H1 (cell line): Measurements from ENCODE around the gene SKP1. TPM values are rescaled to one million over a fixed set of nuclear protein-coding genes. Genes with fewer than 3 reads are reported as not detected.

Source experiments
- CTCF ChIA-PET: fragments of 300-600 bp; sonication (Branson Sonifier 250); formaldehyde crosslinking; loops from one replicate; lab custom pipeline; 2021; ENCODE audit not compliant: partially characterized antibody; lab: Charles Lee
- POLR2A ChIA-PET: fragments of 300-600 bp; sonication (Branson Sonifier 250); formaldehyde crosslinking; loops from one replicate; lab custom pipeline; 2021; ENCODE audit warnings: inconsistent platforms; ENCODE audit not compliant: partially characterized antibody; lab: Charles Lee
- DNase-seq, 2 experiments: peaks; one replicate each; pipeline versions ENCODE4 v3.0.0 to v3.0.0-alpha.2; 2010 to 2022; ENCODE audit warnings: low spot score in 2 of 2, low read depth in 1 of 2, mixed read lengths in 1 of 2
- FAIRE-seq: peaks from 2 replicates; lab custom pipeline; 2011; peaks lifted over from hg19 to GRCh38; lab: Jason Lieb, UNC
- H2AFZ ChIP-seq: 2 replicates; pipeline ENCODE4 v1.8.1; 2012; ENCODE audit warnings: low read length, inconsistent platforms
- H2AK5ac ChIP-seq: 2 replicates; pipeline ENCODE4 v1.6.1; 2013; ENCODE audit warnings: low read depth, low read length
- H2BK120ac ChIP-seq: replicated peaks from 2 replicates; pipeline ENCODE3; 2013; ENCODE audit warnings: low read depth, low read length, inconsistent platforms
- H2BK12ac ChIP-seq: 2 replicates; pipeline ENCODE4 v1.6.1; 2013; ENCODE audit warnings: low read depth, low read length
- H2BK15ac ChIP-seq: 2 replicates; pipeline ENCODE4 v1.6.1; 2013; ENCODE audit warnings: low read length
- H2BK20ac ChIP-seq: 2 replicates; pipeline ENCODE4 v1.6.1; 2013; ENCODE audit warnings: low read length
- H2BK5ac ChIP-seq: 2 replicates; pipeline ENCODE4 v1.6.1; 2013; ENCODE audit warnings: low read depth, low read length
- H3K14ac ChIP-seq: 2 replicates; pipeline ENCODE4 v1.6.1; 2013; ENCODE audit warnings: inconsistent platforms; ENCODE audit not compliant: insufficient read length
- H3K18ac ChIP-seq: 2 replicates; pipeline ENCODE4 v1.6.1; 2013; ENCODE audit warnings: low read length; ENCODE audit errors: extremely low read depth
- H3K23ac ChIP-seq: 2 replicates; pipeline ENCODE4 v1.6.1; 2013; ENCODE audit warnings: inconsistent platforms; ENCODE audit not compliant: insufficient read length
- H3K23me2 ChIP-seq: 2 replicates; pipeline ENCODE4 v1.6.1; 2013; ENCODE audit warnings: low read depth, low read length
- H3K27ac ChIP-seq: 2 replicates; pipeline ENCODE4 v1.6.1; 2011; ENCODE audit warnings: low read depth, low read length, inconsistent platforms
- H3K27me3 ChIP-seq, 4 experiments: replicated peaks in 1 of 4; 1 replicate in 1 of 4; 2 replicates in 3 of 4; pipeline versions ENCODE4 v1.6.1 to v1.8.1; 2011 to 2013; ENCODE audit warnings: low read length in 3 of 4, mild to moderate bottlenecking in 3 of 4, inconsistent platforms in 2 of 4, mixed read lengths in 2 of 4, moderate library complexity in 1 of 4; ENCODE audit not compliant: control insufficient read depth in 3 of 4, insufficient read depth in 3 of 4; ENCODE audit errors: extremely low read depth in 1 of 4
- H3K36me3 ChIP-seq, 4 experiments: 2 replicates each; pipeline versions ENCODE4 v1.6.1 to v1.8.1; 2011 to 2013; ENCODE audit warnings: mild to moderate bottlenecking in 4 of 4, low read length in 3 of 4, moderate library complexity in 2 of 4, control low read depth in 1 of 4, inconsistent platforms in 1 of 4; ENCODE audit not compliant: insufficient read depth in 4 of 4, control insufficient read depth in 2 of 4
- H3K4ac ChIP-seq: replicated peaks from 2 replicates; pipeline ENCODE3; 2013; ENCODE audit warnings: low read length, low read depth, mixed read lengths, inconsistent platforms; ENCODE audit not compliant: insufficient read length
- H3K4me1 ChIP-seq, 4 experiments: replicated peaks in 1 of 4; 1 replicate in 1 of 4; 2 replicates in 3 of 4; pipeline versions ENCODE4 v1.6.1 to v1.8.1; 2011 to 2013; ENCODE audit warnings: low read length in 3 of 4, inconsistent platforms in 2 of 4, mixed read lengths in 1 of 4; ENCODE audit not compliant: insufficient read depth in 4 of 4, control insufficient read depth in 3 of 4
- H3K4me2 ChIP-seq, 2 experiments: 2 replicates each; pipeline versions ENCODE4 v1.6.1 to v1.8.1; 2011 to 2013; ENCODE audit warnings: low read depth in 2 of 2, low read length in 2 of 2, control low read depth in 1 of 2, inconsistent platforms in 1 of 2, mild to moderate bottlenecking in 1 of 2; ENCODE audit not compliant: insufficient read depth in 1 of 2
- H3K4me3 ChIP-seq, 4 experiments: fragments of 200-600, 300-600 bp in 1 of 4; sonication (generic), shearing (Covaris generic), sonication (Bioruptor Twin) in 1 of 4; 2 replicates each; pipeline versions ENCODE4 v1.5.1 to v1.8.1; 2011 to 2016; ENCODE audit warnings: low read length in 4 of 4, low read depth in 3 of 4, control low read depth in 2 of 4, inconsistent platforms in 2 of 4, mild to moderate bottlenecking in 2 of 4, mixed read lengths in 1 of 4, moderate library complexity in 1 of 4; ENCODE audit not compliant: insufficient read depth in 2 of 4; ENCODE audit errors: extremely low read depth in 1 of 4
- H3K56ac ChIP-seq: replicated peaks from 2 replicates; pipeline ENCODE3; 2013; ENCODE audit warnings: low read depth, mild to moderate bottlenecking, mixed read lengths, low read length, inconsistent platforms; ENCODE audit not compliant: insufficient read length
- H3K79me1 ChIP-seq: 2 replicates; pipeline ENCODE4 v1.6.1; 2013; ENCODE audit warnings: low read depth, low read length, control low read depth
- H3K79me2 ChIP-seq, 2 experiments: 2 replicates each; pipeline versions ENCODE4 v1.6.1 to v1.8.1; 2012 to 2013; ENCODE audit warnings: low read length in 2 of 2, mild to moderate bottlenecking in 2 of 2, inconsistent platforms in 1 of 2; ENCODE audit not compliant: insufficient read depth in 2 of 2, control insufficient read depth in 1 of 2
- H3K9ac ChIP-seq, 4 experiments: replicated peaks in 1 of 4; 1 replicate in 1 of 4; 2 replicates in 3 of 4; pipeline versions ENCODE4 v1.6.1 to v1.8.1; 2011 to 2013; ENCODE audit warnings: low read depth in 3 of 4, low read length in 3 of 4, control low read depth in 2 of 4, mild to moderate bottlenecking in 2 of 4, moderate library complexity in 2 of 4, inconsistent platforms in 1 of 4; ENCODE audit errors: extremely low read depth in 1 of 4
- H3K9me3 ChIP-seq, 2 experiments: 2 replicates each; pipeline versions ENCODE4 v1.6.1 to v1.8.1; 2012 to 2013; ENCODE audit warnings: mild to moderate bottlenecking in 2 of 2, moderate library complexity in 2 of 2, control low read depth in 1 of 2, inconsistent platforms in 1 of 2, low read depth in 1 of 2, low read length in 1 of 2, mixed read lengths in 1 of 2; ENCODE audit not compliant: insufficient read depth in 2 of 2
- H4K20me1 ChIP-seq, 2 experiments: replicated peaks in 1 of 2; 2 replicates each; pipeline versions ENCODE3 to v1.8.1; 2011 to 2013; ENCODE audit warnings: inconsistent platforms in 2 of 2, low read length in 2 of 2, mild to moderate bottlenecking in 1 of 2; ENCODE audit not compliant: insufficient read depth in 2 of 2, control insufficient read depth in 1 of 2
- H4K5ac ChIP-seq: 2 replicates; pipeline ENCODE4 v1.6.1; 2013; ENCODE audit warnings: low read length, low read depth, mixed read lengths, inconsistent platforms; ENCODE audit not compliant: insufficient read length
- H4K8ac ChIP-seq: 2 replicates; pipeline ENCODE4 v1.8.0; 2013; ENCODE audit warnings: mild to moderate bottlenecking, moderate library complexity, low read length, inconsistent platforms; ENCODE audit not compliant: insufficient read depth; ENCODE audit errors: extremely low read depth
- H4K91ac ChIP-seq: replicated peaks from 2 replicates; pipeline ENCODE3; 2013; ENCODE audit warnings: low read length, mixed read lengths, inconsistent platforms; ENCODE audit not compliant: insufficient read length
- EGR1 ChIP-seq: IDR thresholded peaks from 2 replicates; pipeline ENCODE4 v1.6.1; 2011; ENCODE audit warnings: low read depth, low read length, borderline replicate concordance
- NRF1 ChIP-seq: IDR thresholded peaks from 2 replicates; pipeline ENCODE4 v1.6.1; 2011; ENCODE audit warnings: mild to moderate bottlenecking, low read depth, low read length, improper control_type of control experiment
- SUZ12 ChIP-seq: fragments of 200-600 bp; sonication (generic); IDR thresholded peaks from 2 replicates; pipeline ENCODE4 v1.6.1; 2012; ENCODE audit warnings: mild to moderate bottlenecking, inconsistent platforms, low read length, moderate library complexity, mixed read lengths
- WGBS, 2 experiments: shearing (Covaris generic) in 1 of 2; methylation state at CpG; one replicate each; pipeline versions ENCODE4 v1.1.6 to v1.1.7; 2013 to 2015; ENCODE audit warnings: low lambda C conversion rate in 2 of 2, mixed read lengths in 2 of 2, inconsistent platforms in 1 of 2, low coverage in 1 of 2, missing lambda C conversion rate in 1 of 2; ENCODE audit not compliant: insufficient replicate concordance in 2 of 2, insufficient coverage in 1 of 2, insufficient read length in 1 of 2; ENCODE audit errors: extremely low coverage in 1 of 2, missing lambda C conversion rate in 1 of 2; 5-methylcytosine and 5-hydroxymethylcytosine counted together
- polyA plus RNA-seq, 7 experiments: library from polyadenylated mRNA; depleted of rRNA in 3 of 7; stranded (reverse) in 5 of 7; unstranded in 2 of 7; fragments of >200 nt in 5 of 7; fragments of 200-250 nt in 2 of 7; gene quantifications; 1 replicate in 5 of 7; 2 replicates in 1 of 7; 4 replicates in 1 of 7; pipeline versions ENCODE4 v1.2.1 to v1.2.3, GENCODE V29; 2011 to 2013; ENCODE audit warnings: missing spikeins in 2 of 7, mixed read lengths in 2 of 7
- total RNA-seq: library from RNA; stranded (reverse); fragmentation: NEBNext Ultra II Directional; extraction: Animal tissue kit (Norgen Biotek cat#: 25700); gene quantifications from 2 replicates; pipeline ENCODE4 v1.2.1, GENCODE V29; 2021
- TF ChIP-seq, protein P1 (sequence below): IDR thresholded peaks from 2 replicates; pipeline ENCODE4 v1.6.1; 2012; ENCODE audit warnings: low read length, inconsistent platforms

The SKP1 gene
- total and polyA plus RNA-seq, 2 of the 8 experiments (the other 6 are each of a cell fraction or from before 2014, with no cell fraction given), result 163 to 332 TPM

GRCh38 chr5:134162592-134162991 lies 14.2 kb downstream of the SKP1 start:
- DNase-seq (no peak), FAIRE-seq (no peak)
- H3K79me2 ChIP-seq, result peaks cover 0 to 4% of the 10 kb centered on the region in 2 experiments; a peak in 1 of 4 replicates
- no peak overlapping the region for H3K14ac ChIP-seq
- H2BK12ac ChIP-seq, result no peak overlapping the region
- no peaks in the 10 kb centered on the region for H3K4me1 ChIP-seq
- peaks cover 8 to 57% (median 32%) of the 10 kb centered on the region in 4 experiments for H3K36me3 ChIP-seq
- no peak overlapping the region for H3K56ac ChIP-seq
- H4K5ac ChIP-seq, result no peak overlapping the region
- TF ChIP-seq NRF1 (no peak), EGR1 (no peak), SUZ12 (no peak)
- TF ChIP-seq, protein P1, sequence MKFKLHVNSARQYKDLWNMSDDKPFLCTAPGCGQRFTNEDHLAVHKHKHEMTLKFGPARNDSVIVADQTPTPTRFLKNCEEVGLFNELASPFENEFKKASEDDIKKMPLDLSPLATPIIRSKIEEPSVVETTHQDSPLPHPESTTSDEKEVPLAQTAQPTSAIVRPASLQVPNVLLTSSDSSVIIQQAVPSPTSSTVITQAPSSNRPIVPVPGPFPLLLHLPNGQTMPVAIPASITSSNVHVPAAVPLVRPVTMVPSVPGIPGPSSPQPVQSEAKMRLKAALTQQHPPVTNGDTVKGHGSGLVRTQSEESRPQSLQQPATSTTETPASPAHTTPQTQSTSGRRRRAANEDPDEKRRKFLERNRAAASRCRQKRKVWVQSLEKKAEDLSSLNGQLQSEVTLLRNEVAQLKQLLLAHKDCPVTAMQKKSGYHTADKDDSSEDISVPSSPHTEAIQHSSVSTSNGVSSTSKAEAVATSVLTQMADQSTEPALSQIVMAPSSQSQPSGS, result no peak
- H3K27me3 ChIP-seq, result no peaks in the 10 kb centered on the region
- no peak overlapping the region for H2AFZ ChIP-seq
- POLR2A ChIA-PET, result interaction anchor here (1.3 to 4.7 kb wide), 3 partner anchors 9 to 16 kb away, joined by 3 to 31 read pairs (median 5); partner anchors contain the start of gene SKP1
- no peaks in the 10 kb centered on the region for H3K23me2 ChIP-seq
- CTCF ChIA-PET, result interaction anchor here (1.2 to 5.4 kb wide), 5 partner anchors 12 to 126 kb away, joined by 3 to 20 read pairs (median 11); no protein-coding TSS in a partner anchor
- peaks cover 1 to 2% of the 10 kb centered on the region in 2 experiments for H4K20me1 ChIP-seq
- H3K18ac ChIP-seq, result no peak overlapping the region
- no peak overlapping the region for H3K4me3 ChIP-seq
- WGBS, 2 experiments, result 92% methylated on average over 5 of the region's 5 CpGs; no CpG with 5 or more reads in 1 of the 2 experiments
- H2AK5ac ChIP-seq, result no peak overlapping the region
- no peak overlapping the region for H2BK120ac ChIP-seq
- no peaks in the 10 kb centered on the region for H3K9me3 ChIP-seq
- H3K23ac ChIP-seq, result no peak overlapping the region
- H3K4ac ChIP-seq, result no peak overlapping the region
- no peak overlapping the region for H4K91ac ChIP-seq
- no peak overlapping the region for H3K4me2 ChIP-seq
- no peak overlapping the region for H2BK20ac ChIP-seq
- H3K27ac ChIP-seq, result no peak overlapping the region
- no peak overlapping the region for H2BK5ac ChIP-seq
- H3K9ac ChIP-seq, result no peak overlapping the region
- H4K8ac ChIP-seq, result no peak overlapping the region
- no peaks in the 10 kb centered on the region for H3K79me1 ChIP-seq
- H2BK15ac ChIP-seq, result no peak overlapping the region
